BJ (cell line): ENCODE results near the gene WSCD1. TPM values are rescaled to one million over a fixed set of nuclear protein-coding genes. Genes with fewer than 3 reads are reported as not detected.

Source experiments
- CTCF ChIA-PET: fragments of 350-600 bp; formaldehyde crosslinking; extraction: SDS; loops from one replicate; lab custom pipeline; 2021; ENCODE audit warnings: antibody characterized with exemption, inconsistent platforms; lab: Yijun Ruan, JAX
- POLR2A ChIA-PET: fragments of 300-600 bp; sonication (Branson Sonifier 250); formaldehyde crosslinking; extraction: SDS; loops from one replicate; lab custom pipeline; 2021; ENCODE audit warnings: antibody characterized with exemption; lab: Charles Lee
- DNase-seq: peaks from one replicate; pipeline ENCODE4 v3.0.0-alpha.2; 2011; ENCODE audit warnings: low read depth
- H3K27me3 ChIP-seq: 2 replicates; pipeline ENCODE4 v1.6.0; 2011; ENCODE audit warnings: low read length; ENCODE audit not compliant: control insufficient read depth, insufficient read depth
- H3K36me3 ChIP-seq: 2 replicates; pipeline ENCODE4 v1.5.1; 2011; ENCODE audit warnings: low read length; ENCODE audit not compliant: control insufficient read depth, insufficient read depth
- H3K4me3 ChIP-seq: 2 replicates; pipeline ENCODE4 v1.5.1; 2011; ENCODE audit warnings: low read depth, mild to moderate bottlenecking, control low read depth, low read length
- polyA plus RNA-seq: library from polyadenylated mRNA; depleted of rRNA; stranded (reverse); fragments of >200 nt; gene quantifications from 2 replicates; pipeline ENCODE4 v1.2.3, GENCODE V29; 2011
- TF ChIP-seq, protein P1 (sequence below): IDR thresholded peaks from 2 replicates; pipeline ENCODE4 v1.5.1; 2011; ENCODE audit warnings: low read depth, mild to moderate bottlenecking, control low read depth, inconsistent platforms, low read length, moderate library complexity; ENCODE audit not compliant: insufficient read depth

Gene WSCD1
- polyA plus RNA-seq, 1 experiment: 1.0 TPM

DNA sequence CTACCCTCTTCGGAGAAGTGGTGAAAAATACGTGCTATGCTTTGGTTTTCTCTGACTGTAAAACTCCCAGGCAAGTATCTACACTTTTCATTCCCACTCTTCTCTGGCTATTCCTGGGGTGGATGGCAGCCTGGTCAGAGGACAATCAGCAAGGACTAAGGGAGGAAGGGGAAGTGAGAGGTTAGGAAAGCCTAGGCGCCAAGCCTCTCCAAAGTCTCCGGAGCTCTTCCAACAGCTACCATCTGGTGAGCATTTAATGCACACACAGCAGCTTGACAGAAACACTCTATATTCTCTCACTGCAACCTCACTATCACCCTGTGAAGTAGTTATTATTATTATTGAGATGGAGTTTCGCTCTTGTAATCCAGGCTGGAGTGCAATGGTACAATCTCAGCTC lies 65.1 kb downstream of the WSCD1 start:
- ChIA-PET POLR2A (no interaction called here), CTCF (no interaction called here)
- TF ChIP-seq, protein P1, sequence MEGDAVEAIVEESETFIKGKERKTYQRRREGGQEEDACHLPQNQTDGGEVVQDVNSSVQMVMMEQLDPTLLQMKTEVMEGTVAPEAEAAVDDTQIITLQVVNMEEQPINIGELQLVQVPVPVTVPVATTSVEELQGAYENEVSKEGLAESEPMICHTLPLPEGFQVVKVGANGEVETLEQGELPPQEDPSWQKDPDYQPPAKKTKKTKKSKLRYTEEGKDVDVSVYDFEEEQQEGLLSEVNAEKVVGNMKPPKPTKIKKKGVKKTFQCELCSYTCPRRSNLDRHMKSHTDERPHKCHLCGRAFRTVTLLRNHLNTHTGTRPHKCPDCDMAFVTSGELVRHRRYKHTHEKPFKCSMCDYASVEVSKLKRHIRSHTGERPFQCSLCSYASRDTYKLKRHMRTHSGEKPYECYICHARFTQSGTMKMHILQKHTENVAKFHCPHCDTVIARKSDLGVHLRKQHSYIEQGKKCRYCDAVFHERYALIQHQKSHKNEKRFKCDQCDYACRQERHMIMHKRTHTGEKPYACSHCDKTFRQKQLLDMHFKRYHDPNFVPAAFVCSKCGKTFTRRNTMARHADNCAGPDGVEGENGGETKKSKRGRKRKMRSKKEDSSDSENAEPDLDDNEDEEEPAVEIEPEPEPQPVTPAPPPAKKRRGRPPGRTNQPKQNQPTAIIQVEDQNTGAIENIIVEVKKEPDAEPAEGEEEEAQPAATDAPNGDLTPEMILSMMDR: no peak
- H3K27me3 ChIP-seq: no peaks in the 10 kb centered on the region
- H3K36me3 ChIP-seq: no peaks in the 10 kb centered on the region
- DNase-seq: no peak
- H3K4me3 ChIP-seq: no peak overlapping the region

- H3K27me3 ChIP-seq: no peaks in the 10 kb centered on the region
- ChIA-PET CTCF (no interaction called here), POLR2A (no interaction called here)
- H3K36me3 ChIP-seq: no peaks in the 10 kb centered on the region
- H3K4me3 ChIP-seq: no peak overlapping the region
- DNase-seq: no peak
- TF ChIP-seq, protein P1: no peak
These were observed 65.8 kb downstream of the WSCD1 start for GRCh38 chr17:6135996-6136395.

DNA sequence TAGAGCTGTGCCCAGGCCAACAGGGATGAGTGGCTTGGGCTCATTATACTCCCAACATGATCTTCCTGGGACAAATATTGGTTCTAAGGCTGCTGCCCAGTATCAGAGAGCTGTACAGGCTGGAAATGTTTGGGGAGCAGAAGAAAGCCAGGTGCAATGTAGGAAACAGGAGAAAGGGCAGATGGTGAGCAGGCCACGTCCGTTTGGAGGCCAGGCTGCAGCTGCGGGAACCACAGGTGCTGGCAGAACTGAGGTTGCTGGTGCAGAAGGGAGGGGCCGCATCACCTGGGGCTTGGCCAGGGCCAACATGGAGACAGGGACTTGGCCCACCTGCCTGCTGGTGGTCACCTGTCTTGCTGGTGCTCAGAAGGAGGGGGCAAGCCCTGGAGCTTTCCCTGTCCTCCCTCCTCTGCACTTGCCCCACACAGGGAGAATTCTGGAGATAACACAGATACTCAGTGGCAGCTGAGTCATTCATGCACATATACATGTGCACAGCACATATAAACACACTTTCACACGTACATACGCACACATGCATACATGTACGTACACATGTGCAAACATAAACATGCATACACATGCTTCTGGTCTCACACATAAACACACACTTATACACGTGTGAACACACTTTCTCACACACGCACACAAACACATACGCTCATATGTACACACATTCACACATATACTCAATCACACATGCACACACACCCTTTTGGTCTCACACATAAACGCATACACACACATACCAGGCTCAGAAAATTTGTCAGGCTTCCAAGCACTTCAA lies 67.7 kb downstream of the WSCD1 start:
- Histone ChIP-seq H3K4me3 (no peak overlapping the region), H3K27me3 (no peaks in the 10 kb centered on the region), H3K36me3 (no peaks in the 10 kb centered on the region)
- POLR2A ChIA-PET: no interaction called here
- TF ChIP-seq, protein P1: no peak
- DNase-seq: no peak
- CTCF ChIA-PET: no interaction called here

DNA sequence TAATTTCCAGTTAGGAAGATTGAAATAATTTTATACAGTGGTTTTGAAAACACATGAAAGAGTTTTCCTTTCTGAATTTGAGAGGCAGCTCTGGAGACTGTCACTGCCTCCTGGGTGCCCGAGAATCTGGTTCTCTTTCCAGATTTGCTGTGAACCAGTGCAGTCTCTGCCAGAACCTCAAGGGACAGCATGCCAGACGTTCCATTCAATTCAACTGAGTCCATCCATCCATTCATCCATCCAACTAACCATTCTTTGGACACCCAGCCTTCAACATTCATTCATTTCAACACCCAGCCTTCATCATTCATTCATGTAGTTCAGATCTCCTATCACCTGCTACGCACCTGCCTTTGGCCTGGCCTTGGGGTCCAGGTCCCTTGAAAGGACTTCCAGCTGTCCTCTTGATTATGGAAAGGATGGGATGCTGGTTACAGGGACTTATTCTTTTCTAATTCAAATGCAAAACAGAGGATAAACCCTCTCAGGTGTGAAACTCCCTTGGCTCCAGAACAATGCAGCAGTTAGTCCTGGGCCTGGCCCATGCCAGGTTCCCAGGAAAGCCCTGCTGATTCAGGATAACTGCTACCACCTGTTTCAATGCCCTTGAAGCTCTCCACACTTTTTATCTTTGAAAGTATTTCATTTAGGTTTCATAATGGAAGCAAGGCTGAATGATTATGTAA lies 68.7 kb downstream of the WSCD1 start:
- no peaks in the 10 kb centered on the region for H3K27me3 ChIP-seq
- no peak for DNase-seq
- H3K4me3 ChIP-seq: no peak overlapping the region
- TF ChIP-seq, protein P1: no peak
- ChIA-PET CTCF (no interaction called here), POLR2A (no interaction called here)
- H3K36me3 ChIP-seq: no peaks in the 10 kb centered on the region

- H3K4me3 ChIP-seq: no peak overlapping the region
- no peaks in the 10 kb centered on the region for H3K27me3 ChIP-seq
- DNase-seq: no peak
- no peaks in the 10 kb centered on the region for H3K36me3 ChIP-seq
- ChIA-PET CTCF (no interaction called here), POLR2A (no interaction called here)
- TF ChIP-seq, protein P1: no peak
These were observed 69.3 kb downstream of the WSCD1 start for GRCh38 chr17:6139447-6139832.
